A549 treated with RU486 at 1 μM for 4 hours (cell line): ENCODE measurements around the gene RHOBTB3. TPM values are rescaled to one million over a fixed set of nuclear protein-coding genes. Genes with fewer than 3 reads are reported as not detected.

ENCODE experiments used
- total RNA-seq: library from RNA; stranded (reverse); fragments of 200-300 nt; extraction: Qiagen RNA extraction; gene quantifications from 5 replicates; pipeline ENCODE4 v1.2.3, GENCODE V29; 2022; ENCODE audit warnings: low read depth

The RHOBTB3 gene, protein sequence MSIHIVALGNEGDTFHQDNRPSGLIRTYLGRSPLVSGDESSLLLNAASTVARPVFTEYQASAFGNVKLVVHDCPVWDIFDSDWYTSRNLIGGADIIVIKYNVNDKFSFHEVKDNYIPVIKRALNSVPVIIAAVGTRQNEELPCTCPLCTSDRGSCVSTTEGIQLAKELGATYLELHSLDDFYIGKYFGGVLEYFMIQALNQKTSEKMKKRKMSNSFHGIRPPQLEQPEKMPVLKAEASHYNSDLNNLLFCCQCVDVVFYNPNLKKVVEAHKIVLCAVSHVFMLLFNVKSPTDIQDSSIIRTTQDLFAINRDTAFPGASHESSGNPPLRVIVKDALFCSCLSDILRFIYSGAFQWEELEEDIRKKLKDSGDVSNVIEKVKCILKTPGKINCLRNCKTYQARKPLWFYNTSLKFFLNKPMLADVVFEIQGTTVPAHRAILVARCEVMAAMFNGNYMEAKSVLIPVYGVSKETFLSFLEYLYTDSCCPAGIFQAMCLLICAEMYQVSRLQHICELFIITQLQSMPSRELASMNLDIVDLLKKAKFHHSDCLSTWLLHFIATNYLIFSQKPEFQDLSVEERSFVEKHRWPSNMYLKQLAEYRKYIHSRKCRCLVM
- 5.4 to 10.4 TPM (median 7.5 TPM) in 5 replicates for total RNA-seq

GRCh38 chr5:95730730-95731570, at the start of gene RHOBTB3:
RHOBTB3 (plus strand) TSS chr5:95731336; CDS start chr5:95731683, 347 bp downstream.

DNA sequence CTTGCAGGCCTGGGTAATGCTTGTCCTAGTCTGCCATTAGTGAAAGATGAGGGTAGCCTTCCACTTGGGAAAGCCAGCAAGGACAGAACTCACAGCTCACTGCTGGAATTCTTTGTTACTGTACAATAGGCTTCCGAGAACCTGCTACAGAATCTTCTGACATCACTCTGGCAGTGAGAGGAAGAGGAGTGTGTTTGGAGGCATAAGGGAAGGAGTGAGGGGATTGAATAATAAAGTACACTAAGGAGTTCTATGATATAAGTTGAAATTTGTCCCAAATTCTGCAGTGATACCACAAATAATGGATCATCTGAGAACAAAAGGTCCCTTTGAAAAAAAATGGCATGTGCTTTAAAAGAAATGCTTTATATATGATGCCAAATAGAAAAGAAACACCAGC, 48.2 kb upstream of the RHOBTB3 start, which contains the start of gene SPATA9:
TSS of gene SPATA9 (minus strand) at position 101 of the 400 bp plus-strand sequence. CDS start 137 bp downstream, outside the sequence.

GRCh38 chr5:95822542-95823181, 91.5 kb downstream of the RHOBTB3 start, which contains the start of gene GLRX:
GLRX (minus strand) TSS chr5:95822726; CDS start chr5:95822662, 64 bp downstream.

Other genes starting within 250 kb of the RHOBTB3 start
- gene SKIC3, start 176.4 kb upstream of the RHOBTB3 start, total RNA-seq = 12.6 to 22.3 TPM (median 21.6 TPM) in 5 replicates
- 5.2 to 8.8 TPM (median 7.5 TPM) in 5 replicates for gene ARSK, start 176.2 kb upstream of the RHOBTB3 start, total RNA-seq
- gene GPR150, start 111.2 kb upstream of the RHOBTB3 start, total RNA-seq = 0.07 to 0.26 TPM (median 0.19 TPM) in 4 of 5 replicates, not detected in the other
- gene RFESD, start 84.6 kb upstream of the RHOBTB3 start, total RNA-seq = 1.7 to 2.9 TPM (median 2.1 TPM) in 5 replicates
- gene SPATA9, start 48.3 kb upstream of the RHOBTB3 start, total RNA-seq = 0.42 TPM in 1 of 5 replicates, not detected in the others
- gene GLRX, start 91.4 kb downstream of the RHOBTB3 start, total RNA-seq = 51.0 to 92.9 TPM (median 64.6 TPM) in 5 replicates
- 14.2 to 19.1 TPM (median 15.1 TPM) in 5 replicates for gene ELL2, start 230.5 kb downstream of the RHOBTB3 start, total RNA-seq